ENCODE results near the gene MCTP1.

MCTP1 gene

DNA sequence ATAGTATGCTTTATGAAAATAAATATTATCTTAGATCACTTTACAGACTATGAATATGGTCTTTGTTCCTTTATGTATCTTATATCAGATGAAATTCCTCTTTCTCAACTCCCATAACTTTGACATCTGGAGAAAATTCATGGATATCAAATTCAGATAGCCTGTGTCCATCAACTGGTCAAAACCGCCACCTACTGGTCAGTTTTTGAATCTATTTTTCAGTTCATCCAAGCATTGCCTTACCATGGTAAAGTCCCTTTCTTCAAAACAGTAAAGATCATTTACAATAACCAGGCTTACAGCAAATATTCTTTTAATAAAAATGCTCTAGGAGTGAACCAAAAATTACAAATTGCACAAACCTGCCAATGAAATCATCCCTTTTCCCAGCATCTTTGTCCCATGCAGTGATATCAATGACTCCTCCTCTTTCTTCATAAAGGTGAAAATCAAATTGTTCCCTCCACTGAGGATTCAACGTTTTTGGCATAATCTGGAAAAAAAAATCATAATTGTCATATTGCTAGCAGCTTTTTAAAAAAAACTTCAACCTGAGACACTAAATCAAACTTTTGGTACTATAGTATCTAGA lies 375.9 kb downstream of the MCTP1 start:
- peak; percentile 24 for DNase-seq (ENCODE audit: low spot score)
- TF ChIP-seq, protein P1, sequence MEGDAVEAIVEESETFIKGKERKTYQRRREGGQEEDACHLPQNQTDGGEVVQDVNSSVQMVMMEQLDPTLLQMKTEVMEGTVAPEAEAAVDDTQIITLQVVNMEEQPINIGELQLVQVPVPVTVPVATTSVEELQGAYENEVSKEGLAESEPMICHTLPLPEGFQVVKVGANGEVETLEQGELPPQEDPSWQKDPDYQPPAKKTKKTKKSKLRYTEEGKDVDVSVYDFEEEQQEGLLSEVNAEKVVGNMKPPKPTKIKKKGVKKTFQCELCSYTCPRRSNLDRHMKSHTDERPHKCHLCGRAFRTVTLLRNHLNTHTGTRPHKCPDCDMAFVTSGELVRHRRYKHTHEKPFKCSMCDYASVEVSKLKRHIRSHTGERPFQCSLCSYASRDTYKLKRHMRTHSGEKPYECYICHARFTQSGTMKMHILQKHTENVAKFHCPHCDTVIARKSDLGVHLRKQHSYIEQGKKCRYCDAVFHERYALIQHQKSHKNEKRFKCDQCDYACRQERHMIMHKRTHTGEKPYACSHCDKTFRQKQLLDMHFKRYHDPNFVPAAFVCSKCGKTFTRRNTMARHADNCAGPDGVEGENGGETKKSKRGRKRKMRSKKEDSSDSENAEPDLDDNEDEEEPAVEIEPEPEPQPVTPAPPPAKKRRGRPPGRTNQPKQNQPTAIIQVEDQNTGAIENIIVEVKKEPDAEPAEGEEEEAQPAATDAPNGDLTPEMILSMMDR (IDR thresholded peaks at IDR 0.05; ENCODE audit: extremely low read depth, missing control alignments) = peak; percentile 40

DNA sequence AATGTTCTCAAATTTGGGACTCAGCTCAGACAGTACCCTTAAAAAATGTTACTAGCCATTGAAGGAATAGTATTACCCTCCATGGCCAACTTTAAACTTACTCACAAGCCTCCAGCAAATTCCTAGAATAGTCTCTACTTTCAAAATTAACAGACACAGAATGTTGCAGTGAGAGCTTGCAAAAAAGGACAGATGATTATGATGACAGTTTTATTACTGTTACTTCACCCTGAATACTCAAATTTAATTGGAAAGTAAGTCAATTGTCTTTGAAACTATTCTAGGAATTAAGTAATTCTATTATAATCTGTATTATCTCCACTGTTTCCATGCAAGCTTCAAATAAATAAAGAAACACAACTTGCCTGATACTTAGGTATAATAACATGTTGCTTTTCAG lies 378.1 kb downstream of the MCTP1 start:
- DNase-seq (ENCODE audit: low spot score) = no peak
- TF ChIP-seq, protein P1 (IDR thresholded peaks at IDR 0.05; ENCODE audit: extremely low read depth, missing control alignments) = no peak

DNA sequence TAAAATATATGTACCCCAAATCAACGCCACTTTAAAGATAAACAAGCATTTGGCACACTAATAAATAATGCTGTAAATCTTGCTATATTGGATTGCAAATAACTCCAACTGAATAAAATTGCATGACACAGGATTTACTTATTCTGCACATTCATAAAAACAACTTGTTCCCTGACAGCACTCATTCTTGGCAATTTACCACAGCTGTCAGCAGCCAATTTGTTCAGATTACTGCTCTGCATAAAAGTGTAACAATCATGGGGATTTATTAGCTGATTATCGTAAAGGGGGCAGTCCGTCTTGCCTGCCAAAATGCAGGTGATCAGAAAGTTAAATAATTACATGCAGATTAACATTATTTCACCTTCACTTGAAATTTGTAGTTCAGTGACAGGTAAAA lies 381.2 kb downstream of the MCTP1 start:
- no peak for DNase-seq (ENCODE audit: low spot score)

DNA sequence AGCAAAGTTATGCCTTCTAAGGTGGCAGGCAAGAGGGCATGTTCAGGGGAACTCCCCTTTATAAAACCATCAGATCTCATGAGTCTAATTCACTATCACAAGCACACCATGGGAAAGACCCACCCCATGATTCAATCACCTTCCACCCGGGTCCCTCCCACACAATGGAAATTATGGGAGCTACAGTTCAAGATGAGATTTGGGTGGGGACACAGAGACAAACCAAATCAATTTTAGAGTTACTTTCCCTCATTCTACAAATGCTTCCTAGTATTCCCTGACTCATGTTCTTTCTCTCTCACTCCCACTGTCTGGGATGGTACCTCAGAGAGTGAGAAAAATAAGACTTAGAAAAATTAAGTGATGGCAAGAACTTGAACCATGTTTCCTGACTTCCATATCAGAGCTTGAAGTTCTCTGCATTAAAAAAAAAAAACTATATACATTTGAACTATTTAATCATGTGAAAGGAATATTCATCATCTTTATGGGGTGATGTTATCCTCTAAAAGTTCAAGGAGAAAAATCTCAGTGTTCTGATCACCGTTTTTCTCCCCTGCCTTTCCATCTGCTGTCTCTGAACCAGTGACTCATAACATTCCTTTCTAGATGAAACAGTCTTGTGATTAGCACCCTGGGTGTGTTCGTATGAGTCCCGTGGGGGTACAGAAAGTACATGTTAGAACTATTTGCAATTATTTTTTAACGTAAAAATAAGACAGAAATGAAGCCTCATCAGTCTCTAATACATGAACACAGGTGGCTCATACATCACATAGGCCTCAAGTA lies 383.5 kb downstream of the MCTP1 start:
- TF ChIP-seq, protein P1 (IDR thresholded peaks at IDR 0.05; ENCODE audit: extremely low read depth, missing control alignments) = no peak
- peak; percentile 20 for DNase-seq (ENCODE audit: low spot score)

More for the DNA sequence above, 381.2 kb downstream of the MCTP1 start:
- TF ChIP-seq, protein P1 (IDR thresholded peaks at IDR 0.05; ENCODE audit: extremely low read depth, missing control alignments) = no peak

DNA sequence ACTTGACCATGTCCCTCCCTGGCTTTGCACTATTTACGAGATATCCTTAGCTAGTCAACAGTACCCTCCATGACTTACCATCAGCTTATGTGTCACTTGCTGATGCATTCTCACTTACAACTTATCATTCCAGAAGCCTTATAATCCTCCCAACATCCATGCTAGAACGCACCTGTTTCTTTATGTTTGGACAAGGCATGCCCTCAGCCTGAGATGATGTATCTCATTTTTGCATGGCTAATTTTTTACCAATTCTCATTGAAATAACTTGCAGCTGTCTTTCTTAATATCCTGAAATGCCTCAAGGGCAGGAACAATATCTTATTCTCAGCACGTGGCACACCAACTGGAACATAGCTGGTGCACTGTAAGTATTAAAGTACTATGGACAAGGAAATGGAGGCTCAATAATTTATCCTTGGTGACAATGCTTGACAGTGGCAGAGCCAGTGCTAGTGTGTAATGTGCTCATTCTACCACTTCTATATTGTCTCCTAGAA lies 384.8 kb downstream of the MCTP1 start:
- DNase-seq (ENCODE audit: low spot score) = no peak
- TF ChIP-seq, protein P1 (IDR thresholded peaks at IDR 0.05; ENCODE audit: extremely low read depth, missing control alignments) = no peak

DNA sequence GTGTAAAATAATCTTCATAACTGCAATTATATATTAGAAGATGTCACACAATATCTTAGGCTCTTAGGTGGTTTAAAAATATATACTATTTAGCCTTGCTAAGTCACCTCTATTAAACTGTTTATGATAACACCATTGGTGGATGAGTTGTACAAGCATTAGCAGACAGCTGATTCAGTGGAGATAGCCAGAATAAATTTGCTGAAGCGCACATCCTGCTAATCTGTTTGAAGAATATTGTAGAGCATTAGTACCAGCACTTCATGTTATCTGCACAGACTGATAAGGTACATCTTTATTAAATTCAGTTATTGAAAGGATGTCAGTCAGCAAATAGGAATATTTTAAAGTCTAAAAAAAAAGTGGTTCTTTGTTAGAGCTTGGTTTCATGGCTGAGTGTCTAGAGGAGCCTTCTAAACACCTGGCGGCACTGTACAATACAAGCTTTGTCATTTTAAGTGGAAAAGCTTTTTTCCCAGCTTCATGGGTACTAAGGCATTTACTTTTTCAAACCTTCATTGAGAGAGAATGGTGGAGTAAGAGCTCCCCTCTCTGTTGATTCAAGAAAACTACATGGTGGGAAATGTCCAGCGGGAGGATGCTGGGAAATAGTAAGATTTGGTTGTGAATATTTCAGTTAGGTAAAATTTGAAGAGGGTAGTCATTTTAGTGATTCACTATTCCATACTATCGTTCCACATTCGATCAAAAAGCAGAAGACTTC lies 391.3 kb downstream of the MCTP1 start:
- TF ChIP-seq, protein P1 (IDR thresholded peaks at IDR 0.05; ENCODE audit: extremely low read depth, missing control alignments) = no peak
- DNase-seq (ENCODE audit: low spot score) = no peak

DNA sequence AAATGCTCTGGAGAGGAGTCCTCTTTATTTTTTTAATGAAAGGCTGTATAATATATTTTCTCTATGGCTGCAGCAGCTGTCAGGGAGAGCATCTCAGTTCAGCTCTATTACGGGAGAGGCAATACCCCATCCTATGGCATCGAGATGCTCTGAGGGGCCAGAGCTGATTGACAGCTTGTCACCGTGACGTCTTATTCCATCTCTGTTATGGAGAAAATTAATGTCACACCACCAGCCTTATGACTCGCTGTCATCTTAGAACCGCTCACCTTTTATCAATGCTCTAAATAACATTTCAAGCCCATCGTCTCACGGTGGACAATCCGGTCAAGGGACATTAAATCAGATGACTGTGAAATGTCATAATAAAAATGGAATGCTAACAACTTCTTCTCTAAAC lies 392.9 kb downstream of the MCTP1 start:
- no peak for DNase-seq (ENCODE audit: low spot score)
- TF ChIP-seq, protein P1 (IDR thresholded peaks at IDR 0.05; ENCODE audit: extremely low read depth, missing control alignments) = no peak

All from GM20000 (cell line).